K562 (cell line): ENCODE measurements around the gene PTGIR. TPM values are rescaled to one million over a fixed set of nuclear protein-coding genes. Genes with fewer than 3 reads are reported as not detected.
A peak's percentile ranks its signal among the peaks of the same experiment; 100 is the strongest.

ENCODE experiments used
- ATAC-seq: fragments of 200-7000 bp; cut with Tn5 transposase; 3 replicates; pipeline ENCODE4 v1.9.1; 2020; ENCODE audit warnings: moderate library complexity
- BruUV-seq: library from RNA; stranded (reverse); fragments of 400-500 nt; replicated peaks from 2 replicates; lab custom pipeline; 2021; lab: Mats Ljungman, UMichigan
- CTCF ChIA-PET: fragments of 300-600 bp; formaldehyde crosslinking; extraction: SDS; loops from one replicate; lab custom pipeline; 2021; ENCODE audit warnings: low intra/inter-chr PET ratio; lab: Yijun Ruan, JAX
- POLR2A ChIA-PET: fragments of 300-600, 350-650 bp; sonication (Branson Sonifier 250); formaldehyde crosslinking; extraction: SDS; loops from one replicate; lab custom pipeline; 2021; ENCODE audit warnings: antibody characterized with exemption, inconsistent platforms; lab: Yijun Ruan, JAX
- DNase-seq, 4 experiments: peaks; one replicate each; pipeline versions ENCODE4 v3.0.0 to v3.0.0-alpha.2; 2011 to 2018; ENCODE audit warnings: low spot score in 3 of 4, mixed read lengths in 3 of 4; ENCODE audit errors: extremely low read depth in 1 of 4
- FAIRE-seq: peaks from 2 replicates; lab custom pipeline; 2011; peaks lifted over from hg19 to GRCh38; lab: Jason Lieb, UNC
- H2AFZ ChIP-seq: 2 replicates; pipeline ENCODE4 v1.6.0; 2011; ENCODE audit warnings: low read depth, low read length, control low read depth, inconsistent platforms
- H3K27ac ChIP-seq: fragments of 200-600 bp; 3 replicates; pipeline ENCODE4 v1.8.0; 2011; ENCODE audit warnings: low read depth, mild to moderate bottlenecking, control low read depth, inconsistent platforms, low read length, moderate library complexity, mixed read lengths; ENCODE audit errors: extremely low read depth
- H3K27me3 ChIP-seq, 2 experiments: fragments of 300-600 bp in 1 of 2; 2 replicates in 1 of 2; 3 replicates in 1 of 2; pipeline versions ENCODE4 v1.6.0 to v1.8.0; 2011; ENCODE audit warnings: inconsistent platforms in 2 of 2, low read length in 2 of 2, mild to moderate bottlenecking in 1 of 2, mixed read lengths in 1 of 2, moderate library complexity in 1 of 2; ENCODE audit not compliant: control insufficient read depth in 2 of 2, insufficient read depth in 2 of 2
- H3K36me3 ChIP-seq: fragments of 300-600 bp; 3 replicates; pipeline ENCODE4 v1.8.0; 2011; ENCODE audit warnings: mild to moderate bottlenecking, low read length, inconsistent platforms; ENCODE audit not compliant: control insufficient read depth, insufficient read depth
- H3K4me1 ChIP-seq, 2 experiments: fragments of 200-600 bp in 1 of 2; replicated peaks in 1 of 2; 2 replicates in 1 of 2; 3 replicates in 1 of 2; pipeline versions ENCODE4 v1.5.1 to v1.8.0; 2011; ENCODE audit warnings: inconsistent platforms in 2 of 2, low read length in 2 of 2, mild to moderate bottlenecking in 1 of 2, mixed read lengths in 1 of 2, moderate library complexity in 1 of 2; ENCODE audit not compliant: control insufficient read depth in 2 of 2, insufficient read depth in 2 of 2
- H3K4me2 ChIP-seq: 2 replicates; pipeline ENCODE4 v1.6.1; 2011; ENCODE audit warnings: low read length, control low read depth, inconsistent platforms, mixed read lengths; ENCODE audit not compliant: insufficient read depth
- H3K4me3 ChIP-seq: fragments of 200-600 bp; sonication (generic), shearing (Covaris generic); 2 replicates; pipeline ENCODE4 v1.5.1; 2016; ENCODE audit warnings: control low read depth, inconsistent platforms
- H3K79me2 ChIP-seq: fragments of 200-600 bp; 3 replicates; pipeline ENCODE4 v1.8.0; 2011; ENCODE audit warnings: low read length, inconsistent platforms; ENCODE audit not compliant: control insufficient read depth, insufficient read depth
- H3K9ac ChIP-seq, 2 experiments: 2 replicates each; pipeline versions ENCODE4 v1.6.0 to v1.6.1; 2011; ENCODE audit warnings: low read depth in 2 of 2, low read length in 2 of 2, control low read depth in 1 of 2, inconsistent platforms in 1 of 2, mild to moderate bottlenecking in 1 of 2, mixed read lengths in 1 of 2; ENCODE audit not compliant: insufficient read depth in 1 of 2
- H3K9me1 ChIP-seq: one replicate; pipeline ENCODE4 v1.6.0; 2011; ENCODE audit warnings: inconsistent platforms, mild to moderate bottlenecking, low read length, moderate library complexity; ENCODE audit not compliant: control insufficient read depth, insufficient read depth
- H3K9me3 ChIP-seq: replicated peaks from 2 replicates; pipeline ENCODE4 v1.5.1; 2011; ENCODE audit warnings: low read depth, low read length, inconsistent platforms; ENCODE audit not compliant: control insufficient read depth, insufficient read depth
- H4K20me1 ChIP-seq: replicated peaks from 2 replicates; pipeline ENCODE4 v1.6.1; 2011; ENCODE audit warnings: low read length, inconsistent platforms, mixed read lengths; ENCODE audit not compliant: control insufficient read depth, insufficient read depth
- BCOR ChIP-seq: fragments of 450-650 bp; IDR thresholded peaks from 2 replicates; pipeline ENCODE4 v1.6.1; 2016
- CC2D1A ChIP-seq: fragments of 450-650 bp; IDR thresholded peaks from 2 replicates; pipeline ENCODE4 v1.6.1; 2017; ENCODE audit warnings: mild to moderate bottlenecking
- CHD2 ChIP-seq: IDR thresholded peaks from 2 replicates; pipeline ENCODE4 v1.6.1; 2011; ENCODE audit warnings: low read depth, low read length
- EGR1 ChIP-seq: fragments of 450-650 bp; conservative IDR thresholded peaks from 2 replicates; pipeline ENCODE4 v1.6.1; 2017; ENCODE audit warnings: mild to moderate bottlenecking
- ELK1 ChIP-seq: sonication (generic); formaldehyde crosslinking; IDR thresholded peaks from 2 replicates; pipeline ENCODE4 v1.8.1; 2022; ENCODE audit warnings: missing genetic modification reagents
- ETV1 ChIP-seq: fragments of 450-650 bp; conservative IDR thresholded peaks from 2 replicates; pipeline ENCODE4 v1.6.1; 2016; ENCODE audit warnings: missing genetic modification characterization, control low read depth, low read depth, missing compliant biosample characterization
- FUS ChIP-seq: fragments of 200-400 bp; formaldehyde crosslinking; optimal IDR thresholded peaks from 2 replicates; pipeline ENCODE3; 2017; ENCODE audit warnings: low read depth, low read length
- HDAC3 ChIP-seq: fragments of 450-650 bp; IDR thresholded peaks from 2 replicates; pipeline ENCODE4 v1.6.1; 2018; ENCODE audit warnings: borderline replicate concordance, mild to moderate bottlenecking, moderate library complexity; ENCODE audit not compliant: partially characterized antibody
- HNRNPK ChIP-seq: fragments of 200-400 bp; formaldehyde crosslinking; IDR thresholded peaks from one replicate; pipeline ENCODE4 v1.6.1; 2018; ENCODE audit warnings: mild to moderate bottlenecking, low read depth, low read length; ENCODE audit not compliant: poor library complexity, severe bottlenecking
- KLF16 ChIP-seq: IDR thresholded peaks from 2 replicates; pipeline ENCODE4 v1.6.1; 2016; ENCODE audit warnings: antibody characterized with exemption
- PCBP1 ChIP-seq: fragments of 200-400 bp; formaldehyde crosslinking; IDR thresholded peaks from 2 replicates; pipeline ENCODE4 v1.6.1; 2018; ENCODE audit warnings: mild to moderate bottlenecking, low read depth, low read length; ENCODE audit not compliant: poor library complexity, severe bottlenecking
- POLR2B ChIP-seq: fragments of 450-650 bp; IDR thresholded peaks from 2 replicates; pipeline ENCODE4 v1.6.1; 2018; ENCODE audit warnings: low read depth; ENCODE audit not compliant: partially characterized antibody
- SAFB ChIP-seq: fragments of 200-400 bp; formaldehyde crosslinking; IDR thresholded peaks from 2 replicates; pipeline ENCODE4 v1.6.1; 2017; ENCODE audit warnings: low read depth, low read length, borderline replicate concordance
- SAFB2 ChIP-seq: fragments of 200-400 bp; formaldehyde crosslinking; IDR thresholded peaks from 2 replicates; pipeline ENCODE4 v1.6.1; 2018; ENCODE audit warnings: borderline replicate concordance, low read length, low read depth, moderate library complexity; ENCODE audit not compliant: severe bottlenecking
- ZBTB5 ChIP-seq: fragments of 450-650 bp; IDR thresholded peaks from 2 replicates; pipeline ENCODE4 v1.6.1; 2017; ENCODE audit warnings: antibody characterized with exemption
- ZKSCAN1 ChIP-seq: fragments of 150-350 bp; IDR thresholded peaks from 2 replicates; pipeline ENCODE4 v1.6.1; 2016; ENCODE audit warnings: low read depth, low read length
- ZNF76 ChIP-seq: fragments of 250-450 bp; sonication (Bioruptor Pico); IDR thresholded peaks from 2 replicates; pipeline ENCODE4 v1.4.0; 2020; ENCODE audit warnings: mild to moderate bottlenecking, moderate library complexity, borderline replicate concordance
- ZNF778 ChIP-seq: fragments of 450-650 bp; formaldehyde crosslinking; IDR thresholded peaks from 2 replicates; pipeline ENCODE4 v1.4.0; 2020; ENCODE audit warnings: mild to moderate bottlenecking, moderate library complexity
- ZSCAN32 ChIP-seq: fragments of 450-650 bp; formaldehyde crosslinking; IDR thresholded peaks from 2 replicates; pipeline ENCODE4 v1.4.0; 2020; ENCODE audit warnings: mild to moderate bottlenecking, moderate library complexity
- WGBS: fragments of 100-300 bp; shearing (Covaris generic); methylation state at CpG from one replicate; pipeline ENCODE4 v1.1.6; 2016; ENCODE audit warnings: low coverage, mixed read lengths; ENCODE audit not compliant: insufficient coverage; ENCODE audit errors: missing lambda C conversion rate; 5-methylcytosine and 5-hydroxymethylcytosine counted together
- in situ Hi-C: fragments of 300-500 bp; cut with MboI; formaldehyde crosslinking; loops from 4 replicates; pipeline ENCODE4 v1.15.0; 2018; ENCODE audit warnings: inconsistent platforms, mixed read lengths
- intact Hi-C: fragments of 100-400 bp; cut with micrococcal nuclease; formaldehyde crosslinking; loops from 2 replicates; pipeline ENCODE4 v1.14.2; 2022
- polyA plus RNA-seq, 8 experiments: library from polyadenylated mRNA; depleted of rRNA in 4 of 8; stranded (reverse) in 5 of 8; unstranded in 3 of 8; fragments of >200 nt; fragmentation: Nextera tagmentation in 2 of 8; fragmentation: Illumina TruSeq in 1 of 8; extraction: Ambion mirVana in 2 of 8; extraction: Trizol in 1 of 8; gene quantifications; 2 replicates each; pipeline versions ENCODE4 v1.2.1 to v1.2.3, GENCODE V29; 2011 to 2014; ENCODE audit warnings: inconsistent platforms in 1 of 8, missing spikeins in 1 of 8
- total RNA-seq, 7 experiments: library from RNA; depleted of rRNA in 6 of 7; stranded (reverse); fragments of >200 nt in 6 of 7; fragmentation: Illumina TruSeq in 2 of 7; extraction: Trizol in 2 of 7; gene quantifications; 2 replicates each; pipeline versions ENCODE4 v1.2.1 to v1.2.3, GENCODE V29; 2011 to 2021; ENCODE audit warnings: low replicate concordance in 1 of 7

The PTGIR gene
- total and polyA plus RNA-seq, 9 of the 15 experiments (the other 6 are each of a cell fraction or from before 2014, with no cell fraction given) = 0.11 to 3.4 (median 1.1) TPM; not detected in 1

DNA sequence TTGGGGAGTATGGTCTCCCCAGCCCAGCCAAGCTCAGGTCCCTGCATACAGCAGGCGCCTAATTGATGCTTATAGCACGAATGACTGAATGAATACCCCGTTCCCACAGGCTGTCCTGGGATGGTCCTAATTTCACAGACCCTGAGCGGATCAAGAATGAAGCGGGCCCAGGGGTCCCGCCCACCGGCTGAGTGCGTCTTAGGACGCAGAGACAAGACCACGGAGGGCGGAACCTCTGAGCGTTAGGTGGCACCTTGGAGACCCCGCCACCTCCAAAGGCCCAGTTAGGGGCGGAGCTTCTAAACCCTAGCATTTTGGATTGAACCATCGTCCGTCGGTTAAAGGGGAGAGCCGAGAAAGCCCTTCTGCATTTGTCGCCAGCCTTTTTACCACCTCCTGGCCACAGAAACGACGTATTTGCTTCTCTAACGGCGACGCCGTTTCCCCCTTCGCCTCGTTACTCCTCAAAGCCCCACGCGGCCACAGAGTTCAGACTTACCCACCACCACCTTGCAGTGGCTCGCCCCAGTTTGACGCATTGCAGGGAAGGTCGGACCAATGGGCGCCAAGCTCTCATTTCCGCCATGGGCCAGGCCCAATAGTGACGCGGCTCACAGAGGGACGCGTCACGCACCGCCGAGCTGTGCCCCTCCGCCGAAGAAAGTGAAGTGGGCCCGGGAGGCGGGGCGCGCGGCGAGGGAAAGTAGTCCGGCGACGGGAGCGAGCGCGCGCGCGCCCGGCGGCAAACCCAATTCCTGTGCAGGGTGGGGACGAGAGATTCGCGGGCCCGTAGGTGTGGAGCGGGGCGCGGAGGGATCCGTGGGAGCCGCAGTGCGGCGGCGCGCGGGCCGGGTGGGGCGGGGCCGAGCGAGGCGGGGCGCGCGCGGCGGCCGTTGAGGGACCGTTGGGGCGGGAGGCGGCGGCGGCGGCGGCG is 24.2 kb downstream of the PTGIR start:
- H3K9me3 ChIP-seq = peaks cover 11% of the 10 kb centered on the region
- ATAC-seq = peak; percentile 85
- peak overlapping the region; percentile 79 for H3K4me3 ChIP-seq
- ChIA-PET CTCF (interaction anchor here (0.6 kb wide), 2 partner anchors 253 to 821 kb away, joined by 3 to 4 read pairs; no protein-coding TSS in a partner anchor), POLR2A (interaction anchor here (0.6 to 3.6 kb wide), 20 partner anchors 9 to 281 kb away, joined by 3 to 30 read pairs (median 4); partner anchors contain the start of gene DACT3)
- no peaks in the 10 kb centered on the region for H3K9me1 ChIP-seq
- peak; percentile 94 to 99 (median 97) for DNase-seq
- H3K4me2 ChIP-seq = peak overlapping the region; percentile 98
- peak; percentile 98 for FAIRE-seq
- 3% methylated on average over 63 of the region's 93 CpGs for WGBS
- H3K79me2 ChIP-seq = peaks cover 45% of the 10 kb centered on the region
- peaks cover 25% of the 10 kb centered on the region for H4K20me1 ChIP-seq
- intact Hi-C loops = loop anchor here (1.0 kb wide), 1 partner anchor 61 kb away; the partner anchor contains the start of gene DACT3
- peak overlapping the region; percentile 100 for H2AFZ ChIP-seq
- H3K4me1 ChIP-seq = peaks cover 15 to 50% of the 10 kb centered on the region in 2 experiments; a peak in 4 of 5 replicates
- H3K36me3 ChIP-seq = peaks cover 28% of the 10 kb centered on the region; the same call in 2 of the 3 replicates
- H3K27ac ChIP-seq = peak overlapping the region; percentile 100
- in situ Hi-C loops = no loop called here
- peak overlapping the region; percentile 99 to 100 for H3K9ac ChIP-seq
- H3K27me3 ChIP-seq = no peaks in the 10 kb centered on the region
- BruUV-seq = TSS peak; percentile 92
- no peak for TF ChIP-seq ETV1
- peak; percentile 69; the same call in 1 of the 2 replicates for TF ChIP-seq SAFB
- TF ChIP-seq FUS = no peak
- TF ChIP-seq ZNF76 (CRISPR knock-in tag) = peak; percentile 88; the same call in 1 of the 2 replicates
- TF ChIP-seq ZNF778 (CRISPR knock-in tag) = no peak
- TF ChIP-seq KLF16 = no peak
- TF ChIP-seq SAFB2 = no peak
- TF ChIP-seq HNRNPK = no peak
- TF ChIP-seq EGR1 = peak; percentile 44; the same call in 1 of the 2 replicates
- no peak for TF ChIP-seq HDAC3
- no peak for TF ChIP-seq ZBTB5
- TF ChIP-seq CHD2 = peak; percentile 94
- TF ChIP-seq PCBP1 = peak; percentile 100
- TF ChIP-seq ZKSCAN1 = no peak
- TF ChIP-seq ELK1 (CRISPR knock-in tag) = no peak
- peak; percentile 98 for TF ChIP-seq BCOR
- no peak for TF ChIP-seq ZSCAN32
- TF ChIP-seq POLR2B = peak; percentile 26
- peak; percentile 66; the same call in 1 of the 2 replicates for TF ChIP-seq CC2D1A
